IMR-90 (cell line): ENCODE measurements around the gene HEBP1. TPM values are rescaled to one million over a fixed set of nuclear protein-coding genes. Genes with fewer than 3 reads are reported as not detected.

ENCODE experiments used
- ATAC-seq: fragments of 200-7000 bp; cut with Tn5 transposase; 2 replicates; pipeline ENCODE4 v1.9.1; 2020; ENCODE audit warnings: low read depth, mild to moderate bottlenecking, moderate library complexity
- BruUV-seq: library from RNA; stranded (reverse); fragments of 400-500 nt; replicated peaks from 2 replicates; lab custom pipeline; 2021; lab: Mats Ljungman, UMichigan
- CTCF ChIA-PET: fragments of 300-600 bp; formaldehyde crosslinking; extraction: SDS; loops from one replicate; lab custom pipeline; 2021; ENCODE audit warnings: antibody characterized with exemption; lab: Yijun Ruan, JAX
- POLR2A ChIA-PET: fragments of 300-600 bp; sonication (Branson Sonifier 250); formaldehyde crosslinking; loops from one replicate; lab custom pipeline; 2022; ENCODE audit warnings: antibody characterized with exemption; ENCODE audit not compliant: unreplicated experiment; lab: Charles Lee
- DNase-seq: peaks from one replicate; pipeline ENCODE4 v3.0.0; 2013
- H2AFZ ChIP-seq: replicated peaks from 2 replicates; pipeline ENCODE3; 2013; ENCODE audit warnings: low read length, mild to moderate bottlenecking; ENCODE audit not compliant: poor library complexity
- H2AK5ac ChIP-seq: 2 replicates; pipeline ENCODE4 v1.6.1; 2013; ENCODE audit warnings: low read depth, low read length, inconsistent platforms
- H2AK9ac ChIP-seq: replicated peaks from 2 replicates; pipeline ENCODE3; 2013; ENCODE audit warnings: mild to moderate bottlenecking, low read depth, low read length, moderate library complexity; ENCODE audit not compliant: poor library complexity
- H2BK120ac ChIP-seq: 2 replicates; pipeline ENCODE4 v1.6.1; 2013; ENCODE audit warnings: low read depth, low read length, inconsistent platforms
- H2BK15ac ChIP-seq: 3 replicates; pipeline ENCODE4 v1.6.1; 2013; ENCODE audit warnings: low read depth, low read length, inconsistent platforms
- H2BK20ac ChIP-seq: 2 replicates; pipeline ENCODE4 v1.6.1; 2013; ENCODE audit warnings: low read depth, mild to moderate bottlenecking, inconsistent platforms, low read length, moderate library complexity
- H2BK5ac ChIP-seq: 2 replicates; pipeline ENCODE4 v1.6.1; 2013; ENCODE audit warnings: mild to moderate bottlenecking, low read depth, low read length, inconsistent platforms; ENCODE audit not compliant: poor library complexity, severe bottlenecking
- H3K14ac ChIP-seq: replicated peaks from 2 replicates; pipeline ENCODE4 v1.6.1; 2013; ENCODE audit warnings: low read depth, low read length, inconsistent platforms
- H3K18ac ChIP-seq: 2 replicates; pipeline ENCODE4 v1.6.1; 2013; ENCODE audit warnings: low read depth, low read length, control low read depth
- H3K23ac ChIP-seq: 2 replicates; pipeline ENCODE4 v1.6.1; 2013; ENCODE audit warnings: low read depth, low read length, inconsistent platforms
- H3K27ac ChIP-seq: 2 replicates; pipeline ENCODE4 v1.5.1; 2013; ENCODE audit warnings: mild to moderate bottlenecking, control low read depth, low read length; ENCODE audit not compliant: insufficient read depth
- H3K27me3 ChIP-seq: 2 replicates; pipeline ENCODE4 v1.6.1; 2013; ENCODE audit warnings: low read length; ENCODE audit not compliant: control insufficient read depth, insufficient read depth
- H3K36me3 ChIP-seq: 2 replicates; pipeline ENCODE4 v1.6.1; 2013; ENCODE audit warnings: low read length, mixed read lengths; ENCODE audit not compliant: control insufficient read depth, insufficient read depth
- H3K4ac ChIP-seq: 2 replicates; pipeline ENCODE4 v1.6.1; 2013; ENCODE audit warnings: low read depth, low read length, inconsistent platforms
- H3K4me1 ChIP-seq: 2 replicates; pipeline ENCODE4 v1.6.1; 2013; ENCODE audit warnings: low read length, mixed read lengths; ENCODE audit not compliant: control insufficient read depth, insufficient read depth
- H3K4me2 ChIP-seq: 2 replicates; pipeline ENCODE4 v1.6.1; 2013; ENCODE audit warnings: low read depth, mild to moderate bottlenecking, control low read depth, low read length, moderate library complexity
- H3K4me3 ChIP-seq: 2 replicates; pipeline ENCODE4 v1.5.1; 2013; ENCODE audit warnings: low read depth, mild to moderate bottlenecking, control low read depth, low read length, moderate library complexity; ENCODE audit not compliant: insufficient read depth
- H3K56ac ChIP-seq: 2 replicates; pipeline ENCODE4 v1.6.1; 2013; ENCODE audit warnings: low read length, inconsistent platforms; ENCODE audit not compliant: insufficient read depth; ENCODE audit errors: extremely low read depth
- H3K79me1 ChIP-seq, 2 experiments: 2 replicates each; pipeline ENCODE4 v1.6.1; 2013; ENCODE audit warnings: low read length in 2 of 2, inconsistent platforms in 1 of 2, low read depth in 1 of 2
- H3K9ac ChIP-seq: 2 replicates; pipeline ENCODE4 v1.6.1; 2013; ENCODE audit warnings: low read depth, low read length, control low read depth
- H3K9me1 ChIP-seq: 2 replicates; pipeline ENCODE4 v1.6.1; 2013; ENCODE audit warnings: low read length, inconsistent platforms; ENCODE audit not compliant: insufficient read depth
- H3K9me3 ChIP-seq: 2 replicates; pipeline ENCODE4 v1.6.1; 2013; ENCODE audit warnings: low read length; ENCODE audit not compliant: control insufficient read depth, insufficient read depth
- H4K20me1 ChIP-seq: 2 replicates; pipeline ENCODE4 v1.6.1; 2013; ENCODE audit warnings: low read length, inconsistent platforms; ENCODE audit not compliant: insufficient read depth
- H4K5ac ChIP-seq: 2 replicates; pipeline ENCODE4 v1.6.1; 2013; ENCODE audit warnings: mild to moderate bottlenecking, low read depth, low read length, control low read depth
- H4K8ac ChIP-seq, 2 experiments: 2 replicates each; pipeline ENCODE4 v1.6.1; 2013; ENCODE audit warnings: low read depth in 2 of 2, low read length in 2 of 2, control low read depth in 1 of 2, inconsistent platforms in 1 of 2
- H4K91ac ChIP-seq: 2 replicates; pipeline ENCODE4 v1.6.1; 2013; ENCODE audit warnings: low read depth, low read length, inconsistent platforms; ENCODE audit not compliant: insufficient read depth
- BHLHE40 ChIP-seq: fragments of 150-350 bp; IDR thresholded peaks from 2 replicates; pipeline ENCODE4 v1.6.1; 2016; ENCODE audit warnings: mild to moderate bottlenecking, low read depth, low read length
- CEBPB ChIP-seq: IDR thresholded peaks from 2 replicates; pipeline ENCODE4 v1.6.1; 2012; ENCODE audit warnings: low read depth, low read length, improper control_type of control experiment
- CHD1 ChIP-seq: IDR thresholded peaks from 2 replicates; pipeline ENCODE4 v1.6.1; 2012; ENCODE audit warnings: low read depth, low read length, improper control_type of control experiment
- FOS ChIP-seq: fragments of 150-350 bp; IDR thresholded peaks from 2 replicates; pipeline ENCODE4 v1.6.1; 2016; ENCODE audit warnings: low read depth, low read length
- MAFK ChIP-seq: IDR thresholded peaks from 2 replicates; pipeline ENCODE4 v1.6.1; 2012; ENCODE audit warnings: low read depth, low read length, improper control_type of control experiment
- MAZ ChIP-seq: IDR thresholded peaks from 2 replicates; pipeline ENCODE4 v1.6.1; 2012; ENCODE audit warnings: low read depth, mild to moderate bottlenecking, low read length, improper control_type of control experiment, moderate library complexity, borderline replicate concordance
- MXI1 ChIP-seq: IDR thresholded peaks from 2 replicates; pipeline ENCODE4 v1.6.1; 2012; ENCODE audit warnings: low read depth, mild to moderate bottlenecking, low read length, moderate library complexity, borderline replicate concordance
- NFE2L2 ChIP-seq: fragments of 150-350 bp; IDR thresholded peaks from 2 replicates; pipeline ENCODE4 v1.6.1; 2016; ENCODE audit warnings: low read depth, mild to moderate bottlenecking, low read length
- POLR2A ChIP-seq: IDR thresholded peaks from 2 replicates; pipeline ENCODE4 v1.6.1; 2012; ENCODE audit warnings: mild to moderate bottlenecking, low read depth, low read length
- RAD21 ChIP-seq: IDR thresholded peaks from 2 replicates; pipeline ENCODE4 v1.6.1; 2012; ENCODE audit warnings: low read length, improper control_type of control experiment
- RCOR1 ChIP-seq: IDR thresholded peaks from 2 replicates; pipeline ENCODE4 v1.6.1; 2012; ENCODE audit warnings: mild to moderate bottlenecking, low read length, improper control_type of control experiment; ENCODE audit not compliant: insufficient replicate concordance
- RFX5 ChIP-seq: IDR thresholded peaks from 2 replicates; pipeline ENCODE4 v1.8.0; 2012; ENCODE audit warnings: low read depth, mild to moderate bottlenecking, low read length, moderate library complexity
- SMC3 ChIP-seq: fragments of 150-350 bp; IDR thresholded peaks from 2 replicates; pipeline ENCODE4 v1.6.1; 2016; ENCODE audit warnings: low read depth, mild to moderate bottlenecking, antibody characterized with exemption, low read length, moderate library complexity
- WGBS, 2 experiments: methylation state at CpG; one replicate each; pipeline versions ENCODE4 v1.1.5 to v1.1.7; 2013; ENCODE audit warnings: missing lambda C conversion rate in 2 of 2; ENCODE audit not compliant: insufficient read length in 1 of 2; ENCODE audit errors: extremely low coverage in 2 of 2; 5-methylcytosine and 5-hydroxymethylcytosine counted together
- dilution Hi-C: fragments of 300-500 bp; cut with HindIII; formaldehyde crosslinking; loops from one replicate; pipeline ENCODE4 v1.14.3; 2018; ENCODE audit warnings: low sequenced_read_pairs; ENCODE audit not compliant: unreplicated experiment
- in situ Hi-C: fragments of 300-500 bp; cut with MboI; formaldehyde crosslinking; loops from 3 replicates; pipeline ENCODE4 v1.14.3; 2019; ENCODE audit warnings: low sequenced_read_pairs, inconsistent platforms, mixed read lengths
- intact Hi-C: fragments of 100-400 bp; cut with micrococcal nuclease; formaldehyde crosslinking; loops from 2 replicates; pipeline ENCODE4 v1.10.0; 2022
- polyA plus RNA-seq, 3 experiments: library from polyadenylated mRNA; depleted of rRNA; stranded (reverse); fragments of >200 nt; gene quantifications; 2 replicates each; pipeline ENCODE4 v1.2.3, GENCODE V29; 2012; ENCODE audit warnings: low replicate concordance in 1 of 3
- total RNA-seq: library from RNA; depleted of rRNA; stranded (reverse); fragments of >200 nt; gene quantifications from 2 replicates; pipeline ENCODE4 v1.2.3, GENCODE V29; 2012
- TF ChIP-seq, protein P1 (sequence below): conservative IDR thresholded peaks from 2 replicates; pipeline ENCODE4 v1.5.1; 2012; ENCODE audit warnings: mild to moderate bottlenecking, low read depth, low read length, improper control_type of control experiment
- TF ChIP-seq, protein P2 (sequence below): fragments of 150-350 bp; IDR thresholded peaks from 2 replicates; pipeline ENCODE4 v1.6.1; 2016; ENCODE audit warnings: low read depth, mild to moderate bottlenecking, low read length, moderate library complexity, borderline replicate concordance

Gene HEBP1
- total and polyA plus RNA-seq, 2 of the 4 experiments (the other 2 are of a cell fraction) = 18.8 to 49.2 TPM

GRCh38 chr12:12992418-12993130, 7.5 kb downstream of the HEBP1 start:
- Histone ChIP-seq H4K5ac (no peak overlapping the region), H3K79me1 (peaks cover 44 to 65% of the 10 kb centered on the region in 2 experiments), H3K56ac (peak overlapping the region; percentile 61), H3K9ac (peak overlapping the region; percentile 89; the same call in 1 of the 2 replicates), H2AK9ac (no peak overlapping the region), H2AFZ (peak overlapping the region; percentile 48), H2BK15ac (peak overlapping the region; percentile 100; the same call in 1 of the 3 replicates), H3K4me3 (peak overlapping the region; percentile 2; the same call in 1 of the 2 replicates), H4K8ac (peak overlapping the region; percentile 84 to 92; a peak in 3 of 4 replicates), H2BK120ac (peak overlapping the region; percentile 92), H3K9me3 (no peaks in the 10 kb centered on the region), H4K20me1 (peaks cover 5% of the 10 kb centered on the region; the same call in 1 of the 2 replicates), H3K23ac (peak overlapping the region; percentile 65; the same call in 1 of the 2 replicates), H3K27me3 (no peaks in the 10 kb centered on the region), H3K4ac (peak overlapping the region; percentile 92), H2BK20ac (peak overlapping the region; percentile 84; the same call in 1 of the 2 replicates), H2AK5ac (peak overlapping the region; percentile 94), H3K36me3 (peaks cover 9% of the 10 kb centered on the region), H3K18ac (peak overlapping the region; percentile 95), H3K14ac (peak overlapping the region; percentile 76), H3K4me2 (peak overlapping the region; percentile 88), H2BK5ac (peak overlapping the region; percentile 95), H4K91ac (peak overlapping the region; percentile 96; the same call in 1 of the 2 replicates), H3K27ac (peak overlapping the region; percentile 99), H3K9me1 (peaks cover 12% of the 10 kb centered on the region), H3K4me1 (peaks cover 22% of the 10 kb centered on the region)
- 17% methylated on average over 1 of the region's 8 CpGs; no CpG with 5 or more reads in 1 of the 2 experiments for WGBS, 2 experiments
- intact Hi-C loops (loop anchor here (5.0 to 10.0 kb wide), 2 partner anchors 270 to 1172 kb away; no protein-coding TSS in a partner anchor), dilution Hi-C loops (no loop called here), in situ Hi-C loops (no loop called here)
- ATAC-seq (peak; percentile 89), DNase-seq (peak; percentile 98)
- POLR2A ChIA-PET = no interaction called here
- CTCF ChIA-PET = no interaction called here
- no TSS peak for BruUV-seq
- TF ChIP-seq BHLHE40 = peak; percentile 50; the same call in 1 of the 2 replicates
- peak; percentile 30; the same call in 1 of the 2 replicates for TF ChIP-seq POLR2A
- TF ChIP-seq, protein P1, sequence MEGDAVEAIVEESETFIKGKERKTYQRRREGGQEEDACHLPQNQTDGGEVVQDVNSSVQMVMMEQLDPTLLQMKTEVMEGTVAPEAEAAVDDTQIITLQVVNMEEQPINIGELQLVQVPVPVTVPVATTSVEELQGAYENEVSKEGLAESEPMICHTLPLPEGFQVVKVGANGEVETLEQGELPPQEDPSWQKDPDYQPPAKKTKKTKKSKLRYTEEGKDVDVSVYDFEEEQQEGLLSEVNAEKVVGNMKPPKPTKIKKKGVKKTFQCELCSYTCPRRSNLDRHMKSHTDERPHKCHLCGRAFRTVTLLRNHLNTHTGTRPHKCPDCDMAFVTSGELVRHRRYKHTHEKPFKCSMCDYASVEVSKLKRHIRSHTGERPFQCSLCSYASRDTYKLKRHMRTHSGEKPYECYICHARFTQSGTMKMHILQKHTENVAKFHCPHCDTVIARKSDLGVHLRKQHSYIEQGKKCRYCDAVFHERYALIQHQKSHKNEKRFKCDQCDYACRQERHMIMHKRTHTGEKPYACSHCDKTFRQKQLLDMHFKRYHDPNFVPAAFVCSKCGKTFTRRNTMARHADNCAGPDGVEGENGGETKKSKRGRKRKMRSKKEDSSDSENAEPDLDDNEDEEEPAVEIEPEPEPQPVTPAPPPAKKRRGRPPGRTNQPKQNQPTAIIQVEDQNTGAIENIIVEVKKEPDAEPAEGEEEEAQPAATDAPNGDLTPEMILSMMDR = no peak
- peak; percentile 3; the same call in 1 of the 2 replicates for TF ChIP-seq RAD21
- TF ChIP-seq CEBPB = peak; percentile 96
- TF ChIP-seq FOS = peak; percentile 87
- TF ChIP-seq NFE2L2 = peak; percentile 97
- TF ChIP-seq, protein P2, sequence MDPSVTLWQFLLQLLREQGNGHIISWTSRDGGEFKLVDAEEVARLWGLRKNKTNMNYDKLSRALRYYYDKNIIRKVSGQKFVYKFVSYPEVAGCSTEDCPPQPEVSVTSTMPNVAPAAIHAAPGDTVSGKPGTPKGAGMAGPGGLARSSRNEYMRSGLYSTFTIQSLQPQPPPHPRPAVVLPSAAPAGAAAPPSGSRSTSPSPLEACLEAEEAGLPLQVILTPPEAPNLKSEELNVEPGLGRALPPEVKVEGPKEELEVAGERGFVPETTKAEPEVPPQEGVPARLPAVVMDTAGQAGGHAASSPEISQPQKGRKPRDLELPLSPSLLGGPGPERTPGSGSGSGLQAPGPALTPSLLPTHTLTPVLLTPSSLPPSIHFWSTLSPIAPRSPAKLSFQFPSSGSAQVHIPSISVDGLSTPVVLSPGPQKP = no peak
- TF ChIP-seq RFX5 = no peak
- peak; percentile 79 for TF ChIP-seq MXI1
- no peak for TF ChIP-seq CHD1
- TF ChIP-seq MAZ = peak; percentile 47; the same call in 1 of the 2 replicates
- TF ChIP-seq RCOR1 = no peak
- TF ChIP-seq MAFK = peak; percentile 79
- 0 out of 2 replicates have a peak, but pooled peaks have one; percentile 10 for TF ChIP-seq SMC3
